HepG2 (cell line): ENCODE data around the gene NAV3. TPM values are rescaled to one million over a fixed set of nuclear protein-coding genes. Genes with fewer than 3 reads are reported as not detected.

Experiments
- ATAC-seq: fragments of 200-7000 bp; cut with Tn5 transposase; 3 replicates; pipeline ENCODE4 v1.9.1; 2020; ENCODE audit warnings: mild to moderate bottlenecking, moderate library complexity
- BruUV-seq: library from RNA; stranded (reverse); fragments of 400-500 nt; replicated peaks from 2 replicates; lab custom pipeline; 2021; lab: Mats Ljungman, UMichigan
- CTCF ChIA-PET: fragments of 300-600 bp; formaldehyde crosslinking; extraction: SDS; loops from one replicate; lab custom pipeline; 2021; ENCODE audit warnings: low total read pairs, inconsistent platforms, low intra/inter-chr PET ratio; lab: Yijun Ruan, JAX
- POLR2A ChIA-PET: fragments of 350-600 bp; sonication (Branson Sonifier 250); formaldehyde crosslinking; loops from one replicate; lab custom pipeline; 2020; ENCODE audit warnings: antibody characterized with exemption, inconsistent platforms; lab: Yijun Ruan, JAX
- DNase-seq: peaks from one replicate; pipeline ENCODE4 v3.0.0-alpha.2; 2015; ENCODE audit warnings: low spot score
- FAIRE-seq: peaks from 3 replicates; lab custom pipeline; 2011; peaks lifted over from hg19 to GRCh38; lab: Jason Lieb, UNC
- H2AFZ ChIP-seq: one replicate; pipeline ENCODE4 v1.6.1; 2011; ENCODE audit warnings: low read length, inconsistent platforms
- H3K27ac ChIP-seq: fragments of 300-600 bp; 3 replicates; pipeline ENCODE4 v1.8.0; 2011; ENCODE audit warnings: mixed run types, mild to moderate bottlenecking, mixed read lengths, low read length, inconsistent platforms; ENCODE audit not compliant: insufficient read depth; ENCODE audit errors: extremely low read length
- H3K27me3 ChIP-seq, 2 experiments: fragments of 200-600 bp in 1 of 2; 2 replicates in 1 of 2; 3 replicates in 1 of 2; pipeline versions ENCODE4 v1.6.0 to v1.8.0; 2011; ENCODE audit warnings: low read length in 2 of 2, mild to moderate bottlenecking in 2 of 2, moderate library complexity in 2 of 2, inconsistent platforms in 1 of 2; ENCODE audit not compliant: insufficient read depth in 2 of 2, control insufficient read depth in 1 of 2
- H3K36me3 ChIP-seq, 2 experiments: fragments of 200-600 bp in 1 of 2; replicated peaks in 1 of 2; 2 replicates in 1 of 2; 3 replicates in 1 of 2; pipeline versions ENCODE4 v1.5.1 to v1.8.0; 2011; ENCODE audit warnings: low read length in 2 of 2, inconsistent platforms in 1 of 2; ENCODE audit not compliant: insufficient read depth in 2 of 2, control insufficient read depth in 1 of 2
- H3K4me1 ChIP-seq: 2 replicates; pipeline ENCODE4 v1.5.1; 2012; ENCODE audit warnings: low read length, inconsistent platforms; ENCODE audit not compliant: insufficient read depth
- H3K4me2 ChIP-seq: 2 replicates; pipeline ENCODE4 v1.6.0; 2011; ENCODE audit warnings: low read depth, low read length, inconsistent platforms
- H3K4me3 ChIP-seq, 3 experiments: fragments of 200-600 bp in 1 of 3; sonication (generic), shearing (Covaris generic) in 1 of 3; replicated peaks in 1 of 3; 2 replicates each; pipeline ENCODE4 v1.5.1; 2011 to 2016; ENCODE audit warnings: low read length in 3 of 3, inconsistent platforms in 2 of 3, low read depth in 2 of 3, mild to moderate bottlenecking in 2 of 3, control low read depth in 1 of 3, mixed read lengths in 1 of 3; ENCODE audit not compliant: insufficient read depth in 1 of 3
- H3K79me2 ChIP-seq: one replicate; pipeline ENCODE4 v1.6.1; 2011; ENCODE audit warnings: low read length, inconsistent platforms; ENCODE audit not compliant: insufficient read depth
- H3K9ac ChIP-seq: 2 replicates; pipeline ENCODE4 v1.6.0; 2011; ENCODE audit warnings: mild to moderate bottlenecking, low read depth, low read length, inconsistent platforms; ENCODE audit not compliant: insufficient read depth
- H3K9me3 ChIP-seq: 2 replicates; pipeline ENCODE4 v1.5.1; 2012; ENCODE audit warnings: mild to moderate bottlenecking, low read length
- H4K20me1 ChIP-seq: 2 replicates; pipeline ENCODE4 v1.6.0; 2011; ENCODE audit warnings: inconsistent platforms, mild to moderate bottlenecking, low read length, moderate library complexity; ENCODE audit not compliant: insufficient read depth
- AHR ChIP-seq: IDR thresholded peaks from 2 replicates; pipeline ENCODE4 v1.6.1; 2018; ENCODE audit warnings: missing genetic modification reagents, missing compliant biosample characterization
- HMGXB3 ChIP-seq: sonication (generic); formaldehyde crosslinking; IDR thresholded peaks from 2 replicates; pipeline ENCODE4 v1.4.0; 2020; ENCODE audit warnings: missing genetic modification reagents, borderline replicate concordance
- HOXD1 ChIP-seq: sonication (generic); formaldehyde crosslinking; IDR thresholded peaks from 2 replicates; pipeline ENCODE4 v1.5.0; 2020; ENCODE audit warnings: missing genetic modification reagents
- PTBP1 ChIP-seq: fragments of 200-400 bp; formaldehyde crosslinking; IDR thresholded peaks from 2 replicates; pipeline ENCODE4 v1.6.1; 2018; ENCODE audit warnings: low read length, low read depth; ENCODE audit not compliant: poor library complexity, severe bottlenecking
- REPIN1 ChIP-seq: sonication (generic); formaldehyde crosslinking; IDR thresholded peaks from 2 replicates; pipeline ENCODE4 v1.8.0; 2022; ENCODE audit warnings: missing genetic modification reagents, low read depth, mild to moderate bottlenecking, borderline replicate concordance
- RORA ChIP-seq: sonication (generic); formaldehyde crosslinking; IDR thresholded peaks from 2 replicates; pipeline ENCODE4 v1.5.0; 2020; ENCODE audit warnings: mild to moderate bottlenecking, missing genetic modification reagents, moderate library complexity
- SIN3A ChIP-seq: IDR thresholded peaks from 2 replicates; pipeline ENCODE4 v1.6.1; 2011; ENCODE audit warnings: low read depth, mild to moderate bottlenecking, control low read depth, low read length, borderline replicate concordance
- ZKSCAN8 ChIP-seq: IDR thresholded peaks from 2 replicates; pipeline ENCODE4 v1.6.1; 2016; ENCODE audit warnings: borderline replicate concordance, missing genetic modification reagents, missing compliant biosample characterization
- ZNF713 ChIP-seq: sonication (generic); formaldehyde crosslinking; IDR thresholded peaks from 2 replicates; pipeline ENCODE4 v1.4.0; 2020; ENCODE audit warnings: mild to moderate bottlenecking, missing genetic modification reagents
- ZNF772 ChIP-seq: sonication (generic); formaldehyde crosslinking; IDR thresholded peaks from 2 replicates; pipeline ENCODE4 v1.5.0; 2020; ENCODE audit warnings: mild to moderate bottlenecking, missing genetic modification reagents
- WGBS: methylation state at CpG from one replicate; pipeline ENCODE4 v1.1.6; 2017; ENCODE audit warnings: low lambda C conversion rate; 5-methylcytosine and 5-hydroxymethylcytosine counted together
- in situ Hi-C: cut with HindIII; loops from 2 replicates; pipeline ENCODE4 v1.10.0; 2017; ENCODE audit warnings: low pct_unique_long_range_greater_than_20kb; ENCODE audit not compliant: extremely low pct_ligation_motif_present
- intact Hi-C: fragments of 100-400 bp; cut with micrococcal nuclease; formaldehyde crosslinking; loops from one replicate; pipeline ENCODE4 v1.10.0; 2022; ENCODE audit not compliant: unreplicated experiment
- polyA plus RNA-seq, 8 experiments: library from polyadenylated mRNA; depleted of rRNA in 3 of 8; stranded (reverse) in 7 of 8; unstranded in 1 of 8; fragments of >200 nt; fragmentation: Illumina TruSeq in 4 of 8; extraction: Trizol in 4 of 8; gene quantifications; 2 replicates each; pipeline versions ENCODE4 v1.2.1 to v1.2.3, GENCODE V29; 2011 to 2016; ENCODE audit warnings: low read depth in 4 of 8, missing spikeins in 1 of 8, mixed read lengths in 1 of 8; ENCODE audit not compliant: insufficient read depth in 1 of 8
- total RNA-seq, 5 experiments: library from RNA; depleted of rRNA; stranded (reverse); fragments of >200 nt; fragmentation: Illumina TruSeq; extraction: Trizol; gene quantifications; 2 replicates each; pipeline ENCODE4 v1.2.3, GENCODE V29; 2016; ENCODE audit warnings: low read depth in 1 of 5
- TF ChIP-seq, protein P1 (sequence below): IDR thresholded peaks from 2 replicates; pipeline ENCODE4 v1.6.1; 2016; ENCODE audit warnings: missing compliant biosample characterization, missing genetic modification reagents, borderline replicate concordance

The NAV3 gene
- total and polyA plus RNA-seq, 2 of the 13 experiments (the other 11 are each of a cell fraction or from before 2014, with no cell fraction given), result 0.01 to 0.18 TPM

DNA sequence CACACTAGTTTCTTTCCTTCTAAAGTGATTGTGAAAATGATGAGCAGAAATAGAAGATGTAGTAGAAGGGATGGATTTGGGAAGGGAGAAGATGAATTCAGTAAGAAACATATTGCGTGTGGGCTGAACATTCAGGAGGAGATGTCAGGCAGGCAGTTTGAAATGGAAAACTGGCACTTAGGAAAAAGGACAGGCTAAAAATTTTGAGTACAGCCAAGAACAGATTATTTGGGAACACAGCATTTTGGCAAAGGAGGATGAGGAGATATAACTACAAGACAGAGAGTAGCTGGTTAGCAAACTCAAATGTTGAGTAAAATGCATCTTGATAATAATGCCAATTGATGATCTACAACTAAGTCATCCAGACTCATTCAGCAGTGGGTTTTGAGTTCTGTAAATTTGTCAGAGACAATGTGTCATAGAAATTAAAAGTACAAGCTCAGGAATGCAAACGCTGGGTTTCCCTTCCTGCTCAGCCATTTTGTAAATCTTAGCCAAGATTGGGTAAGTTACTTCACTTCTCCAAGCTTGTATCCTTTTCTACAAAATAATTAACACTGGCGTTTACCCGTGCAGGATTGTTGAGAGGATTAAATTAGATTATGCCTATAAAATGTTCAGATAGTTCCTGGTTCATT, 255.0 kb downstream of the NAV3 start:
- no peaks in the 10 kb centered on the region for H3K36me3 ChIP-seq
- no TSS peak for BruUV-seq
- H3K9me3 ChIP-seq, result no peaks in the 10 kb centered on the region
- no peaks in the 10 kb centered on the region for H3K27me3 ChIP-seq
- ChIA-PET POLR2A (no interaction called here), CTCF (no interaction called here)
- H3K79me2 ChIP-seq, result no peaks in the 10 kb centered on the region
- no peaks in the 10 kb centered on the region for H3K4me1 ChIP-seq
- WGBS, result 50% methylated on average over 4 of the region's 4 CpGs
- intact Hi-C loops (no loop called here), in situ Hi-C loops (no loop called here)
- H3K4me3 ChIP-seq, result no peak overlapping the region
- FAIRE-seq (no peak), ATAC-seq (no peak), DNase-seq (no peak)
- H2AFZ ChIP-seq, result no peak overlapping the region
- H3K9ac ChIP-seq, result no peak overlapping the region
- H3K27ac ChIP-seq, result no peak overlapping the region
- H3K4me2 ChIP-seq, result no peak overlapping the region
- TF ChIP-seq REPIN1 (CRISPR knock-in tag), result no peak
- no peak for TF ChIP-seq SIN3A
- no peaks in the 10 kb centered on the region for H4K20me1 ChIP-seq

DNA sequence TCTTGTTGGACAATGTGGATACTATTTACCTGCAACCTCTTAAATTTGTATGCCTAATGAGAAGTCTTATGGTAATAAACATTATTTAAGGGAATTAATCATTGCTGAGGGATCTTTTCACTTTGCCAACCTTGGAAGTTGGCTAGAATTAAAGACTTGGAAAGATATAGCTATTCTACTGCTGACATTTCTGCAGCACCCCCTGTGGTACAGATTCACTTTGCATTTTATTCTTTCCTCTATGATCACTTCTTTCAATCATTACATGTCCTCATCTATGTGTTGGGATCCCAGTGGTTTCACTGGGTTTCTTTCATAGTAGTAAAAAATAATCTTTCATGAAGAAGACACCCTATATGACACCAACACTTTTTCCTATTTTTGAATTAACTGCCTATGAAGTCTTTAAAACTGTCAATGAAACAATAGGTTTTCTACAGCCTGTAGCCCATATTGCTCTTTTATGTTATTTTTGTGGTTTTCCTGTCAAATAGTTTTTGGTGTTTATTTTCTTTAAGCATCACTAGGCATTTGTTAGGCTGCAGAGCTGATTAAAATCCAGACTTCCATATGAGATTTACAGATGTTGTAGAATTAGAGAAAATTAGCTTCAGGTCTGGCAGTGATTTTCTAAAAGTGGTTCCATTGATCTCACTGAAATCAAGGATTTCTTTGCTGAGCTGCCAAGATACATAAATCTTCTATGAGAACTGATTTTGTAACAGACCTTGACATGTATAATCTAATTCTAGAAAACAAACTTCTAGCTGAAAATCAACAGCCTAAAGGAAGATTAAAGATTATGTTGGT, 256.1 kb downstream of the NAV3 start:
- Histone ChIP-seq H2AFZ (no peak overlapping the region), H3K4me3 (no peak overlapping the region), H3K27me3 (no peaks in the 10 kb centered on the region), H3K4me2 (no peak overlapping the region), H3K36me3 (no peaks in the 10 kb centered on the region), H3K9me3 (no peaks in the 10 kb centered on the region), H4K20me1 (no peaks in the 10 kb centered on the region), H3K9ac (no peak overlapping the region), H3K4me1 (no peaks in the 10 kb centered on the region), H3K27ac (no peak overlapping the region), H3K79me2 (no peaks in the 10 kb centered on the region)
- no TSS peak for BruUV-seq
- DNase-seq (no peak), ATAC-seq (no peak), FAIRE-seq (no peak)
- intact Hi-C loops (no loop called here), in situ Hi-C loops (no loop called here)
- ChIA-PET POLR2A (no interaction called here), CTCF (no interaction called here)
- TF ChIP-seq, protein P1, sequence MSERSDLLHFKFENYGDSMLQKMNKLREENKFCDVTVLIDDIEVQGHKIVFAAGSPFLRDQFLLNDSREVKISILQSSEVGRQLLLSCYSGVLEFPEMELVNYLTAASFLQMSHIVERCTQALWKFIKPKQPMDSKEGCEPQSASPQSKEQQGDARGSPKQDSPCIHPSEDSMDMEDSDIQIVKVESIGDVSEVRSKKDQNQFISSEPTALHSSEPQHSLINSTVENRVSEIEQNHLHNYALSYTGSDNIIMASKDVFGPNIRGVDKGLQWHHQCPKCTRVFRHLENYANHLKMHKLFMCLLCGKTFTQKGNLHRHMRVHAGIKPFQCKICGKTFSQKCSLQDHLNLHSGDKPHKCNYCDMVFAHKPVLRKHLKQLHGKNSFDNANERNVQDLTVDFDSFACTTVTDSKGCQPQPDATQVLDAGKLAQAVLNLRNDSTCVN (CRISPR knock-in tag), result no peak
- no peak for TF ChIP-seq HOXD1 (CRISPR knock-in tag)
- no peak for TF ChIP-seq ZNF772 (CRISPR knock-in tag)
- no peak for TF ChIP-seq PTBP1
- TF ChIP-seq ZKSCAN8, result no peak
- TF ChIP-seq RORA (CRISPR knock-in tag), result no peak
- TF ChIP-seq ZNF713 (CRISPR knock-in tag), result no peak
- TF ChIP-seq HMGXB3 (CRISPR knock-in tag), result no peak
- TF ChIP-seq AHR (CRISPR knock-in tag), result no peak
